Central memory CD8-positive, alpha-beta T cell (primary cell): Measurements from ENCODE around the gene C19orf81.
A peak's percentile ranks its signal among the peaks of the same experiment; 100 is the strongest.

Source experiments
- ATAC-seq: fragments of 150-1000 bp; cut with Tn5 transposase; replicated peaks from 2 replicates; pipeline ENCODE4 v1.10.0; 2022; ENCODE audit warnings: mild to moderate bottlenecking, moderate FRiP score, moderate number of reproducible peaks; ENCODE audit not compliant: poor library complexity, severe bottlenecking; ENCODE audit errors: extremely low read depth
- DNase-seq, 2 donors: peaks; one replicate each; pipeline ENCODE4 v3.0.0; 2021; ENCODE audit warnings: low spot score in 2 of 2
- H3K27ac Mint-ChIP-seq: one replicate; pipeline ENCODE4 v1.8.0; 2022; ENCODE audit warnings: low read depth, mild to moderate bottlenecking, moderate library complexity, mixed read lengths
- H3K27me3 Mint-ChIP-seq: one replicate; pipeline ENCODE4 v1.8.0; 2022; ENCODE audit warnings: mixed read lengths
- H3K36me3 Mint-ChIP-seq: one replicate; pipeline ENCODE4 v1.8.0; 2022; ENCODE audit warnings: mild to moderate bottlenecking, moderate library complexity, mixed read lengths; ENCODE audit not compliant: insufficient read depth
- H3K4me1 Mint-ChIP-seq: one replicate; pipeline ENCODE4 v1.8.0; 2022; ENCODE audit warnings: mixed read lengths
- H3K4me3 Mint-ChIP-seq: one replicate; pipeline ENCODE4 v1.8.0; 2022; ENCODE audit warnings: mild to moderate bottlenecking, moderate library complexity, mixed read lengths
- H3K9me3 Mint-ChIP-seq: one replicate; pipeline ENCODE4 v1.8.0; 2022; ENCODE audit warnings: mixed read lengths

The C19orf81 gene

DNA sequence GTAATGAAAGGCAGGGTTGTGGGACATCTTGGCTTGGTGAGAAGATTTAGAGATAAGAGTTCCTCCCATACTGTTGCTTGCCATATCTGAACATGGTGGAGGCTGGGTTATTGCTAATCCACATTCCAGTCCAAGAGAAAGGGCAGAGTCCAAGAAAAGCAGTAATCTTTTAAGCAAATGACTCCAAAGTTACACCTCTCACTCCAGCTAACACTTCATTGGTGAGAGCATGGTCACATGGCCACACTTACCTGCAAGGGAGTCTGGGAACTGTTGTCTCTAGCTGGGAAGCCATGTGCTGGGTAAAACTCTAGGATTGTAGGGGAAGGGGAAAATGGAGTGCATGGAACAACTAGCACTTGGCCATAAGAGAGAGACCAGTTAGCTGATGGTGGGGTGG is 5.6 kb downstream of the C19orf81 start:
- ATAC-seq (no peak), DNase-seq (no peak)
- Mint-ChIP-seq H3K4me1 (peaks cover 13% of the 10 kb centered on the region), H3K4me3 (no peak overlapping the region), H3K36me3 (peaks cover 3% of the 10 kb centered on the region), H3K9me3 (peaks cover 15% of the 10 kb centered on the region), H3K27me3 (peaks cover 75% of the 10 kb centered on the region), H3K27ac (no peak overlapping the region)

DNA sequence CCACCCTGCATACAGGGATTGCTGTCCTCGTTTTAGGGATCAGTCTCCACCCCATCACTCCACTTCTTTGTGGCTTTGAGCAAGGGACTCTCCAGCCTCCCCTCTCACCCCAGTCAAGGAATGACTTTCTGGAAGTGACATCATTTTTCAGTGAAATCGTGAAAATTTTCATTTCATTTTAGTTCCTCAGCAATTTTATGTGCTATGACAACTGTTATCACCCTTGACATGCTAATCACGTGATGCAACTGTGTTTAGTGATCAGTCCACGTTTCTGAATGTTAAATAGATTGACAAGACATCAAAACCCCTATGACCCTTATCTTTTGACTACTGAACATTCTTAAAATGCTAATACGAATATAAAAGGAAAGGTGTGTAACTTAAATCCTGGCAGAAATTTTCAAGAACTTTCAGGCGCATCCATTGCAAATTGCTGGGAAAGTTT is 8.0 kb downstream of the C19orf81 start:
- peak overlapping the region; percentile 62 for H3K4me3 Mint-ChIP-seq
- no peak overlapping the region for H3K27ac Mint-ChIP-seq
- peaks cover 88% of the 10 kb centered on the region for H3K27me3 Mint-ChIP-seq
- H3K36me3 Mint-ChIP-seq = peaks cover 3% of the 10 kb centered on the region
- ATAC-seq (no peak), DNase-seq (no peak)
- H3K9me3 Mint-ChIP-seq = peaks cover 15% of the 10 kb centered on the region
- peaks cover 13% of the 10 kb centered on the region for H3K4me1 Mint-ChIP-seq

DNA sequence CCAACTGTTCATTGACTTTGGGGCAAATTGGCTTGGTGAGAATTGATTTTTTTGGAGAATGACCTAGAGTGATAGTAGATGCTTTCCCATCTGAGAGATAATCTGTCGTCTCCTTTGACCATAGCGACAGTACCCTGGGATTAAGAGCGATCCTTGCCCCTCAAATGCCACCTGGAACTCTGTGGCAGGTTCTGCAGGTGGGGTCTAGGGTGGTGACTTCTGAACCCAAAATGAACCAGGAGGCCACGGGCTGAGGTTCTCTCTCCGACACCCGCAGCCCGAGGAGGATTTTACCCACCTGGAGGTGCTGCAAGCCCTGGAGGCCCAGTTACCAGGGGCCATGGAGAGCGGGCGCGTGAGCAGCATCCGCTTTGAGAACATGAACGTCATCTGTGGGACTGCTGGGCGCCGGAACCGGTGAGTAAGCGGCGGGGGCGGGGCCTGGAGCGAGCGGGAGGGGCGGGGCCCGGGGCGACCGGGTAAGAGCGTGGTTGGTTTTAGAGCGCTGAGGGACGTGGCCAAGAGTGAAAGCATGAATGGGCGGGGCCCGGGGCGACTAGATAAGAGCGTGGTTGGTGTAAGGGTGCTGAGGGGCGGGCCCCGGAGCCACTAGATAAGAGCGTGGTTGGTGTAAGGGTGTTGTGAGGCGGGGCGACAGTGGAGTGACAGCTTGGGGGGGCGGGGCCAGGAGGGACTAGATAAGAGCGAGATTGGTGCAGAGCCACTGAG is 8.6 kb downstream of the C19orf81 start:
- peak overlapping the region; percentile 62 for H3K4me3 Mint-ChIP-seq
- peak; percentile 20 to 43 for DNase-seq
- peak overlapping the region; percentile 46 for H3K27ac Mint-ChIP-seq
- peaks cover 3% of the 10 kb centered on the region for H3K36me3 Mint-ChIP-seq
- peaks cover 15% of the 10 kb centered on the region for H3K9me3 Mint-ChIP-seq
- ATAC-seq = peak; percentile 84
- peaks cover 13% of the 10 kb centered on the region for H3K4me1 Mint-ChIP-seq
- peaks cover 88% of the 10 kb centered on the region for H3K27me3 Mint-ChIP-seq

DNA sequence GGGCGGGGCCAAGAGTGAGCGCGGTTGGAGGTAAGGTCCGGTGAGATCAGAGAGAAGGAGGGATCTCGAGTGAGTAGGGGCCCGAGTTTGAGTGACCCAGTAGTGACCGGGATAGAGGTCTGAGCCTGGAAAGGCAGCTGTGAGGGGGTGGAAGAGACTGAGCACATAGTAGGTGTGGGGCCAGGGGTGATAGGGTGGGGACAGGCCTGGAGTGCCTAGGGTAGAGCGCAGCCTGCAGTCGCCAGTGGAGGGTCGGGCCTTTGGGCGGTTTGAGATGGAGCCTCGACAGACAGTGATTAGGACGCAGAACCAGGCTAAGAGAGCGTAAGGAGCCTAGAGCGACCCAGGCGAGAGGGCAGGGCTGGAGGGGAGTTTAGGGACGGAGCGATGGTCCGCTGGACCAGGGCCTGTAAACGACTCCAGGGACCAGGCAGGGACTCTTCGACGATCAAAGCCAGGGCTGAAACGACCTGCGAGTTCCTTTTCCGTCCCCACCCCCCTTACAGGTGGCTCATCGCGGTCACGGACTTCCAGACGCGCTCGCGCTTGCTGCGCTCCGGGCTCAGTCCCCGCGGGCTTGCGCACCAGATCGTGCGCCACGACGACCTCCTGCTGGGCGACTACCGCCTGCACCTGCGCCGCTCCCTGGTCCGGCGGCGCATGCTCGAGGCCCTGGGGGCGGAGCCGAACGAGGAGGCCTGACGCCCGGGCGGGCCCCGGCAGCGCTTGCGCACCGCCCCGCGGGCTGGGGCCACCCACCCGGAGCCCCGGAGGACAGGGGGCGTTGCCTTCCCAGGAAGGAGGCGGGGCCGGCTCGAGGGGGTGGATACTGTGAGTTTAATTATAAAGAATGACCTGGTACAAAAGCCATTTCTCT is 9.4 kb downstream of the C19orf81 start:
- H3K9me3 Mint-ChIP-seq = peaks cover 15% of the 10 kb centered on the region
- peak overlapping the region; percentile 62 for H3K4me3 Mint-ChIP-seq
- H3K27ac Mint-ChIP-seq = peak overlapping the region; percentile 46
- DNase-seq (no peak), ATAC-seq (no peak)
- H3K27me3 Mint-ChIP-seq = peaks cover 88% of the 10 kb centered on the region
- peaks cover 13% of the 10 kb centered on the region for H3K4me1 Mint-ChIP-seq
- peaks cover 3% of the 10 kb centered on the region for H3K36me3 Mint-ChIP-seq

DNA sequence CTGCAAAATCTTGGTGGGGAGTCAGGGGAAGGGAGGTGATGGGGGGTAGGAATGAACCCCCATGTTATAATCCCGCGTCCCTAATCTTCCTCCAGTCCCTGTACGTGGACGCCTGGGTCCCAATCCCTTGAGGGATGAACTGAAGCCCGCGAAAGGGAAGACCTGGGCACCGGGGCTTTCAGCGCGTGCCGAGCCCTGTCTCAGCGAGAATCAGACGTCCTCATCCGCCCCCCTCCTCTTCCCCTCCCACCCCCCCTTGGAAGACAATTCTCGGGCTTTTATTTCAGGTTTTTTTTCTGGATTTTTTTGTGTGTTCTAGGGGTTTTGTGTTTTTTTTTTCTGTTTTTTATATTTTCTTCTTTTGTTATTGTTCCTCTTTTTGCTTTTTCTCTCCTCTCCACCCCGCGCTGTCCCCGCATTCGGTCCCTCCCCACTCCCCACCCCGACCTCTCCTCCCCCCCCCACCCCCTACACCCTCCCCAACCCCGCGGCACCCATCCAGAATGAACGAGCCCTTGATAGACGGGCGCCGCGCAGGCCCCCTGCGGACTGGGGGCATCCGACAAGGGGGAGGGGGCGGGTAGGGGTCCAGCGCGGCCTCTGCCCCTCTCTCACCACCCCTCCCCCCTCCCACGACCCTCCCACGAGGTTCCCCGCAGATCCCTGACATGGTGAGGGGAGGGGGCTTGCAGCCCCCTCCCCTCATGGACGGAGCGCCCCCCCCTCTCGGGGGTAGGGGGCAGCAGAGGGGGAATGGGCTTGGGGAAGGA is 10.3 kb downstream of the C19orf81 start:
- Mint-ChIP-seq H3K4me1 (peaks cover 13% of the 10 kb centered on the region), H3K4me3 (no peak overlapping the region), H3K27me3 (peaks cover 88% of the 10 kb centered on the region), H3K27ac (no peak overlapping the region), H3K9me3 (peaks cover 14% of the 10 kb centered on the region), H3K36me3 (peaks cover 3% of the 10 kb centered on the region)
- DNase-seq = no peak
- no peak for ATAC-seq

DNA sequence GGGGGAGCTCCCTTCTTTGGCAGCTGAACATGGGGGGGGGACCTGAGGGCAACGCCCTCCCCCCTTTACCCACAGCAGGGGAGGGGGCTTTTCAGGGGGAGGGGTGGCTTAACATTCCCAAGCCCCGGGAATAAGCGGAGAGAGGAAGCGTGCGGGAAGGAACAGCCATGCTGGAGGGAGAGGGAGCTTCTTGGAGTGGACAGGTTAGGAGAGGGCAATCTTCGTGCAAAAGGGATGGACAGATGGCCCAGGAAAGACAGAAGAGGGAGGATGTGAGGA is 10.8 kb downstream of the C19orf81 start:
- H3K9me3 Mint-ChIP-seq = peaks cover 9% of the 10 kb centered on the region
- DNase-seq (no peak), ATAC-seq (no peak)
- no peak overlapping the region for H3K27ac Mint-ChIP-seq
- H3K4me1 Mint-ChIP-seq = peaks cover 13% of the 10 kb centered on the region
- H3K4me3 Mint-ChIP-seq = no peak overlapping the region
- H3K36me3 Mint-ChIP-seq = peaks cover 3% of the 10 kb centered on the region
- H3K27me3 Mint-ChIP-seq = peaks cover 88% of the 10 kb centered on the region

DNA sequence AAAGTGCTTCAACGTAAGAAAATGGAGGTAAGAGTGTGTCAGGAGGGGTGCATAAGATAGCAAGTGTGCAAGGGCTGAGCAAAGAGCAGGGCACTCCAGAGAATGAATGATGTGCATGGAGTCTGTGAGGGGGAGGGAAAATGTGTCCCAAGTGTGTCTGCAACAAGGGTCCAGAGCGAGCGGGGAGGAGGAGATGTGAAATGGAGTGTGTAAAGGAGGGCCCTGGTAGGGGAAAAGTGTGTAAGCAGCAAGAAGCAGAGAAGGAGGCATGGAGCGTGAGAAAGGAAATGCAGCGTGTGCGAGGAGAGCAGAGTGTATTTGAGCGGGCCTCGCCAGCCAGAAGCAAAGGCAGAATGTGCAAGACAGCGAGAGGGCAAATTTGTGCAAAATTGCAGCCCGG is 11.8 kb downstream of the C19orf81 start:
- H3K4me1 Mint-ChIP-seq = peaks cover 13% of the 10 kb centered on the region
- no peak overlapping the region for H3K4me3 Mint-ChIP-seq
- no peak overlapping the region for H3K27ac Mint-ChIP-seq
- DNase-seq (no peak), ATAC-seq (no peak)
- peaks cover 6% of the 10 kb centered on the region for H3K36me3 Mint-ChIP-seq
- peaks cover 6% of the 10 kb centered on the region for H3K9me3 Mint-ChIP-seq
- peaks cover 82% of the 10 kb centered on the region for H3K27me3 Mint-ChIP-seq

DNA sequence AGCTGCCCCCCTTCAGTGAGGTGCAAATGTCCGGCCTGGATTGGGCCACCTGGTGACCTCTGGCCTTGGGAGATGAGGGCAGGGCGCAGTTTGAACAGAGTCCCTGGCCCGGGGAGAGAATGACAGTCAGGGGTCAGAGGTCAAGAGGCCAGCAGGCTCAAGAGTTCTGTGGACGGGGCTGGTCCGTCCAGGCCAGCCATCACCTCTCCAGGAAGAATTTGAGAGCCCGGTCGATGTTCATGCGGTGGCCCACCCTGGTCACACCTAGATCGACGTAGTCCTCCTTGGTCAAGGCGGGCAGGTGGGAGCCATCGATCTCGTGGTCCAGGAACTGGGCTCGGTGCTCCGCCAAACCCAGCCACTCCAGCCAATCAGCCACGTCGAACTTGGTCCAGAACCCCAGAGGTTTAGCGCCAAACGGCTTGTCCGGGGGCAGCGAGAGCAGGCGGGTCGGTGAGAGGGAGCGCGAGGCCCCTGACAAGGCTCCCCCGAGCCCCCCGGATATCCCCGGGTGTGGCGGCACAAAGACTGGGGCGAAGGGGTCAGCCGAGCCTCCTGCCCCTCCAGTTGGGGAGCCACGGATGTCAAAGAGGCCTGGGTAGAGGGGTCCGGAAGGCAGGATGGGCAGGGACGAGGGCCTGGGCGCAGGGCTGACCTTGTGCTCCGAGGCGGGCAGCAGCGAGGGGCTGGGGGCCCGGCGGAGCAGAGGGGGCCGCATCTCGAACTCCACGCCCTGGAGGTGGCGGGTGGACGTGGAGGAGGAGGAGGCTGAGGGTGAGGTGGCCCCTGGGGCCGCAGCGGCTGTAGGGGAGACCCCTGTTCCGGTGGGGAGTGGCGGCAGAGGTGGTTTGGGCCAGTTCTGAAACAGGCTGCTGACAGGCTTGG is 12.8 kb downstream of the C19orf81 start:
- H3K4me3 Mint-ChIP-seq = no peak overlapping the region
- DNase-seq (no peak), ATAC-seq (no peak)
- H3K27me3 Mint-ChIP-seq = peaks cover 72% of the 10 kb centered on the region
- H3K4me1 Mint-ChIP-seq = peaks cover 13% of the 10 kb centered on the region
- H3K9me3 Mint-ChIP-seq = peaks cover 6% of the 10 kb centered on the region
- H3K27ac Mint-ChIP-seq = no peak overlapping the region
- H3K36me3 Mint-ChIP-seq = peaks cover 7% of the 10 kb centered on the region

DNA sequence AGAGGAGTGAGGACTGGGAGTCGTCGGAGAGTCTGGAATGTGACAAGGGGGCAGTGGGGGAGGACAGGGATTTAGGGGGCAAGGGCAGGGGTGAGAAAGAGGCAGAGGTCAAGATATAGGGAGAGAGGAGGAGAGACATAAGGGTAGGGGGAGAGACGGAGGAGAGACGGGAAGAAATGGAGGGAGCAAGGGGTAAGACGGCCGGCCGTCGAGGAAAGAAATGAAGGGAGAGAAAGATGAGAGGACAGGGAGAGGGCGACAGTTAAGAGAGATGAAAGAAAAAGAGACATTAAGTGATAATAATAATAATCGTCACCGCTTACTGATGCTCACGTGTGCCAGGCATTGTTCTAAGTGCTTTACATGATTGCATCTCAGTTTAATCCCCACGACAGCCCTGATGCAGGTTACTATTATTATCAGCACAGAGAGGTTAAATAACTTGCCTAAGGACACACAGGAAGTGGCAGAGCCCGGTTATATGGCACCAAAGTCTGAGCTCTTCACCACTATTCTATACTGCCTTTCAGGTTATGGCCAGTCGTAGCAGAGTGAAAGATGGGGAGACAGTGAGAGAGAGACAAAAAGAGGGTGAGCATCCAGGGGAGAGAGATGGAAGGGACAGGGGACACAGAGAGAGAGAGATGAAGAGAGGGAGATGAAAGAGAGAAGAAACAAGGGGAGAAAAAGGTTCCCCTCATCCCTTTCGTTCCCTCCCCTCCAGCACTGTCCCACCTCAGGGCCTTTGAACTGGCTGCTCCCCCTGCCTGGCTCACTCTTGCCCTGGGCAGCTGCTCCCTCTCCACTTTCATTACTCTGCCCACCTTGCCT is 13.6 kb downstream of the C19orf81 start:
- peaks cover 6% of the 10 kb centered on the region for H3K9me3 Mint-ChIP-seq
- peaks cover 6% of the 10 kb centered on the region for H3K36me3 Mint-ChIP-seq
- no peak overlapping the region for H3K4me3 Mint-ChIP-seq
- H3K27ac Mint-ChIP-seq = no peak overlapping the region
- peaks cover 64% of the 10 kb centered on the region for H3K27me3 Mint-ChIP-seq
- H3K4me1 Mint-ChIP-seq = peaks cover 7% of the 10 kb centered on the region
- ATAC-seq = no peak
- no peak for DNase-seq

DNA sequence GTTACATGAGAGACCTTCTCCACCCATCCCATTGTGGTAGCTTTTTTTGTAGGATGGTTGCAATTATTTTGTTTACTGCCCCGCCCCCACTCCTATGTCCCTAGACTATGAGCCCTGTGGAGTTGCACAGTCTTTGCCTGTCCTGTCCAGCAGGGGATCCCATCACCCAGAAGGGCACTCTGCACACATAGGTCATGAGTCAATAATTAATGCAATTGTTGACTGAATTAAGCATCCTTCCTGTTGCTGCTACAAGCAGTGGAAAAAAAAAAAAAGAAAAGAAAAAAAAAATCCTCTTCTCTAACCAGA is 14.2 kb downstream of the C19orf81 start:
- no peak overlapping the region for H3K4me3 Mint-ChIP-seq
- H3K27ac Mint-ChIP-seq = no peak overlapping the region
- peaks cover 58% of the 10 kb centered on the region for H3K27me3 Mint-ChIP-seq
- ATAC-seq (no peak), DNase-seq (no peak)
- H3K36me3 Mint-ChIP-seq = peaks cover 5% of the 10 kb centered on the region
- H3K9me3 Mint-ChIP-seq = no peaks in the 10 kb centered on the region
- H3K4me1 Mint-ChIP-seq = peaks cover 1% of the 10 kb centered on the region

DNA sequence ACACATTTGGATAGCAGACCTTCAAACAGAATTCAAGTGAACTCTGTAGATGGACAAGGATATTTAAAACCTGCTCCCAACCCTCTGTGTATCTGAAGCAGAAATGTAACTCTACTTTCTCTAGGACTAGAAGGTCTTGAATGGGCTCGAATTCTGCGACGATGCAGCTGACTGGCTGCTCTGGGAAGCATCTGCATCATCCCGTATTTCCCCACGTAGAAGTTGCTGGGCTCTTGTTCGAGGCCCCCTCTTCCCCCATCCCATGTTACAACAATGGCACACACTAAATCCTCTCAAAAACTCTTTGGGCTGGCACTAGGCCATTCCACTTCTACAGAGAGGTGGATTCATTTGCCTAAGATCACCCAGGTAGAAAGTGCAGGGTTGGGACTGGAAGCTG is 15.0 kb downstream of the C19orf81 start:
- Mint-ChIP-seq H3K27ac (no peak overlapping the region), H3K4me3 (no peak overlapping the region), H3K27me3 (peaks cover 56% of the 10 kb centered on the region), H3K36me3 (peaks cover 4% of the 10 kb centered on the region), H3K4me1 (no peaks in the 10 kb centered on the region), H3K9me3 (no peaks in the 10 kb centered on the region)
- ATAC-seq = no peak
- no peak for DNase-seq
